UCSD-AML1 (cell line): Measurements from ENCODE around the gene EEF2K.

Source experiments
- DNase-seq: peaks from one replicate; lab custom pipeline; 2025; ENCODE audit not compliant: unreplicated experiment; lab: John Stamatoyannopoulos, UW

The EEF2K gene

DNA sequence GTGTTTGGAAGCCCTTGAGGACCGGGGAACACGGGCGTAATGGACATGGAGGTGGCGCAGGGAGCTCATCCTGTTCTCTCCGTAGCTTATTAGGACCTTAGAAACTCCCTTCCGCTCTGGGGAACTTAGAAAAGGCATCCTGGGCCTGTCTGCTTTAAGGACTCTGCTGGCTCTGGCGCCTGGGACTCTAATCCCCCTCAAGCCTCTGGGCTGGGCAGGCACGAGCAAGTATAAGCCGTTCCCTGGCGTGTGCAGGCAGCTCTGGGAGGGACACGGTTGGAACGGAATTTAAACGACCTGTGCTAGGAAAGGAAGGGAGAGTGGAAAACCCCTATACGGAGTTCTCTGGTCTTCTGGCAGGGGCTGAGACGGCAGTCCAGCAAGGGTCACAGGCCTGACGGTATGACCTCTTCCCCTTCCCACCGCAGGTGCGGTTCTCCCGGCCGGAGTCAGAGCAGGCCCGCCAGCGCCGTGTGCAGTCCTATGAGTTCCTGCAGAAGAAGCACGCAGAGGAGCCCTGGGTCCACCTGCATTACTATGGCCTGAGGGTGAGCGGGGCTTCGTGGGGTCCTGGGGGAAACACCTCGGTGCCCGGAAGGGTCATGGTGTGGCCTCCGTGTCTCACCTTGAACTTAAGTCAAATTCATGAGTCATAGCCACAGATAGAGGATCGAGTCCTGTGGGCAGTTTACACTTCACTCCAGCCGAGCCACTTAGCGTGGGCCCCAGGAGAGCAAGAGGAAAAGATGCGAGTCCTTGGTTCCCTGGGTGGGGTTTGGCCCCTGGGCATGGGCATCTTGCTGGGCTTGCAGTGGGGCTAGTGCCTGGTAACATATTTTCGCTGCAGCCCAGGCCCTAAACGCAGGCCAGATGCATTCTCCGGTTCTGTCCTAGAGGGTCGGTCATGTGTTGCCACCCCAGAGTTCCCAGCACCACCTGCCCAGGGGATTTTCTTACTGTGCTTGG, 108.9 kb downstream of the EEF2K start:
- DNase-seq: no peak

DNA sequence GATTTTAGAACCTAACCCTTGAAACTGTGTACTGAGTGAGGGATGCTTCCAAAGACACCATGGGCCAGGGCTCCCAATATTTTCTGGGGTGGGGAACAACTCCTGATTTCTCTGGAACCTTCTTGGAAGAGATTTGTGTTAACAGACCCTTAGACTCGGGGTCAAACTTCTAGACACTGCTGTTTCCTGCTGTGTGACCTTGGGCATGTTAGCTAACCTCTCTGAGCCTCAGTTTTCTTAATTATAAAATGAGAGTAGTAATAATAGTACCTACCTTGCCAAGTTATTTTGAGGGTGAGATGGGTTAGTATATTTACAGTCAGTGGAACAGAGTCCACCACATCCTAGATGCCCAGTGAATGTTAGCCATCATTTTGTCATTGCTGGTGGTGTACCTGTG, 109.9 kb downstream of the EEF2K start:
- DNase-seq: no peak

- DNase-seq: no peak
These were observed 110.3 kb downstream of the EEF2K start for GRCh38 chr16:22316411-22316811.

DNA sequence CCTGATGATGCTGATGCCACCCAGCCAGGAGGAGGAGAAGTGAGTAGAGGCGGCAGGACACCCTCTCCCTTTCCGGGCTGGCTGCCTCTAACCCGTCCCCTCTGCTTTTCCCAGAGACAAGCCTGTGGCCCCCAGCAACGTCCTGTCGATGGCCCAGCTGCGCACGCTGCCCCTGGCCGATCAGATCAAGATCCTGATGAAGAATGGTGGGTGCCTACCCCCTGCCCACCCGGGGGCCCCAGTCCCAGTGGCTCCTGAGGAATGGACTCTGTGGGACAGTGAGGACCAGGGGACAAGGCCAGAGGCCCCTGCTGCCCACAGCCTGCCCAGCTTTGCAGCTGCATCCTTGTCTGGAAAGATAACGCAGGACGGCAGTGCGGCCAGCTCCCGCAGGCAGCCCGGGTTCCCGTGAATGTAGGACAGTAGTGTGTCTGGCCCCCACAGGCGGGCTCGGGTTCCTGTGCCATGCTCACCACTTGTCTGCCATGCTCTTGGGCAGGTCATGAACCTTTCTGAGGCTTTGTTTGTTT, 111.0 kb downstream of the EEF2K start:
- no peak for DNase-seq

DNA sequence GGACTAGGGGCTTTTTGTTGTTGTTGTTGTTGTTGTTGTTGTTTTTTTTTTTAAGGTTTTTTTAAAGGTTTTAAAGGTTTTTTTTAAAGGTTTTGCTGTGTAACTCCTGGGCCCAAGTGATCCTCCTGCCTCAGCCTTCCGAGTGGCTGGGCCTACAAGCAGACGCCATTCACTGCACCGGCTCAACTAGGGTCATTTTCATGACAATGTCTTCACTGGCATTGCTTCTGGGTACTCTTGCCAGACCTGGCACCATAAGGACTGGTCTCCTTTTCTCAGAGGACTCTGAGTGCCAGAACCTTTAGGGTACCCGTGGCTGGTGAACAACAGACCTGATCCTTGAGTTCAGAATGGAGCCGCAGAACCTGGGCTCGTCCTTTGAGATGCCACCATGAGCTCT, 111.5 kb downstream of the EEF2K start:
- no peak for DNase-seq

- DNase-seq: peak; percentile 26
These were observed 112.7 kb downstream of the EEF2K start for GRCh38 chr16:22318690-22319358.

GRCh38 chr16:22320572-22321339, 114.7 kb downstream of the EEF2K start:
- no peak for DNase-seq

DNA sequence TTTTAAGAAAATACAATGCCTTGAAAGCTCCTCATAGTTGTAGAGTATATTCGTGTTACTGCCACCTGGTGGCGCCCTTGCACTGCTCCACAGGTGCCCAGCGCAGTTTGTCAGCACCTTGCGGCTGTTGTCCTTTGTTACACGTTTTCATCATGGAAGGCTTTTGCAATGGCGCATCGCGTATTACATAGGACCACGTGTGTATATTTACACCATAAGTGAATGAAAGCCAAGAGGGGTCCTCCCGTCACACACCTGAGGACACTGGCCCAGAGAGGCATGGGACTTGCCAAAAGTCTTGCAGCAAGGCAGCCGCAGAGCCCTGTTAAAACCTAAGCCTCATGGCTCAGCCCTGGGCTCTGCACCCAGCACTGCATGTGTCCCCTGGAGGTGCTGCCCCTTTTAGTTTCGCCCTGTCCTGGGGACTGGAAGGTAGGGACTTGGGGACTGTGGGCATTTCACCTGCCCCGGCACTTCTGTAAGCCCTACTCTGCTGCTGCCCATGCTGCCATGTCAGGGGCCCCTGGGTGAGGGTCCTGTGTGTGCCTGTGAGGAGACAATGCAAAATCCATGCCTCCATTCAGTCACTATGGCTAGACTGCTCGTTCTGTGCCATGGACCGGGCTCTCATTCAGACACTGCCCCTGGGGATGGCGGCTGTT, 115.4 kb downstream of the EEF2K start:
- peak; percentile 51 for DNase-seq

GRCh38 chr16:22322021-22322471, 116.0 kb downstream of the EEF2K start:
- no peak for DNase-seq

GRCh38 chr16:22322741-22323140, 116.7 kb downstream of the EEF2K start:
- no peak for DNase-seq

DNA sequence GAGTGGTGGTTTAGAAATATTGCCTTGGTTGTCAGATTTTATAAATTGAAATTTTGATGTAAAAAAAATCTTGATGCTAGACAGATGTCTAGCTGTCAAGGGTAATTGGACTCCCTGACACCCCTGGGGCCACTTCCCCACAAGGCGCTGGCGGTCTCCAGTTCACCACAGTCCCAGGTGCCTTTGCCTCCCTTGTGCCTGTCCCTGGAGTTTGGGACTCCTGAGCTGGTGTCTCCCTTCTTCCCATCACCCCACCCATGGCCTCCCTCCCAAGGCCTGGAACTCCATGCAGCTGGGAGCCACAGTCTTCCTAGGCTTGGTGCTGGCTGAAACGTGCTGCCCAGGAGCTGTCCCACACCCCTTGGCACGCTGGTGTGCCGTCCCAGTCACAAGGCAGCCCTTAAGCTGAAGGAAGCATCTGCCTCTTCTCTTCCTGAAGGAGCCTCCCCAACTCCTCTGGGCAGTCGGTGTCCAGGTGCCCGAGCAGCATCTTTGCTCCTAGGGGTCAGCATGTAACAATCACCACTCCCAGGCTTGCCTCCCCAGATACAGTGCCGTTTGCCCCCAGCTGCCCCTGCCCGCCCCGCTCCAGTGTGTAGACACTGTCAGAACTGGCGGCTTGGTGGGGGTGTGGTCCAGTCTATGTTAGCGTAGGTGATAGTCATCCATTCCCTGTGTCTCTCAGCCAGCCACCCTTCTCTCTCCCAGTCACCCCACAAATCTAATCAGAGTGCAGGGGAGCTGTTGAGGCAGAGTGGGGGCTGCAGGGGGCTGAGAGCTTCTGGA, 117.3 kb downstream of the EEF2K start:
- DNase-seq: no peak

DNA sequence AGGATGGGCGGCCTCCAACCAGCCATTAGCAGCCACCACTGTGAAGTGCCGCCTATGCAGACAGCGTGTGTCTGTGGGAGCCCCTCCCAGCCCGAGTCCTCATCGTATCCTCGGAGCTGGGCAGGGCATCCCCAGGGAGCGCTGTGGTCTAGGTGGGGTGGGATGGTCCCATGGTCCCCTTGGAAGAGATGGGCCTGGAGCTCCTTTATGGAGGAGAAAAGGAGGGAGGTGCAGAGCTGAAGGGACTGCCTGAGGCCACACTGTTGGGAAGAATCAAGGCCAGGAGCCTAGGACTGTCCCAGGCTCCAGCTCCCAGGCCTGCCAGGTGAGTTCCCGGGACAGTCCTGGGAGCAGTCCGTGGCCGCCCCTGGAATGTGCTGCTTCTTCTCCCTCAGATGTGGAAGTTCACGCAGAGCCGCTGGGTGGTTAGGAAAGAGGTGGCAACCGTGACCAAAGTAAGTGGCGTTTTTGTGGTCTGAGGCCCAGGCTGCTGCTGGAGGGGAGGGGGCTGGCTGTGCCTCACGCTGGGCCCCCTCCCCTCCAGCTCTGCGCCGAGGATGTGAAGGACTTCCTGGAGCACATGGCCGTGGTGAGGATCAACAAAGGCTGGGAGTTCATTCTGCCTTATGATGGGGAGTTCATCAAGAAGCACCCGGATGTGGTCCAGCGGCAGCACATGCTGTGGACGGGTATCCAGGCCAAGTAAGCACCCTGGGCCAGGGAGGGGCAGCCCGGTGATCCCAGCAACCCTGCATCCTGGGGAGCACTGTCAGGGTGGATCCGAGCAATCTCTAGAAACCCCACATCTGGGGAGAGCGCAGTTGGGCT, 118.1 kb downstream of the EEF2K start:
- no peak for DNase-seq

GRCh38 chr16:22324787-22325597, 118.9 kb downstream of the EEF2K start:
- DNase-seq: no peak

GRCh38 chr16:22325598-22326368, 119.7 kb downstream of the EEF2K start:
- no peak for DNase-seq

DNA sequence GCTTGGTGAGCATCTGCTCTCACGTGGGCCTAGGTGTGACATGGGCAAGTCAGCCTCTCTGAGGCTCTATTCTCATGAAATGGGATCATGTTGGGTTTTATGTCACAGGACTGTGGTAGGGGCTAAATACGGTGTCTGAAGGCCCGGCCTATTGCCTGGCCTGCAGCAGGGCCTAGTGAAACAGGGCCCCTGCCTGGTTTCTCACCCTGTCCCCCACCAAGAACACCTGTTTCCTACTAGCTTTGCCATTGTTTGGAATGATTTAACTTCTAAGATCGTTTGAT, 120.2 kb downstream of the EEF2K start:
- no peak for DNase-seq

DNA sequence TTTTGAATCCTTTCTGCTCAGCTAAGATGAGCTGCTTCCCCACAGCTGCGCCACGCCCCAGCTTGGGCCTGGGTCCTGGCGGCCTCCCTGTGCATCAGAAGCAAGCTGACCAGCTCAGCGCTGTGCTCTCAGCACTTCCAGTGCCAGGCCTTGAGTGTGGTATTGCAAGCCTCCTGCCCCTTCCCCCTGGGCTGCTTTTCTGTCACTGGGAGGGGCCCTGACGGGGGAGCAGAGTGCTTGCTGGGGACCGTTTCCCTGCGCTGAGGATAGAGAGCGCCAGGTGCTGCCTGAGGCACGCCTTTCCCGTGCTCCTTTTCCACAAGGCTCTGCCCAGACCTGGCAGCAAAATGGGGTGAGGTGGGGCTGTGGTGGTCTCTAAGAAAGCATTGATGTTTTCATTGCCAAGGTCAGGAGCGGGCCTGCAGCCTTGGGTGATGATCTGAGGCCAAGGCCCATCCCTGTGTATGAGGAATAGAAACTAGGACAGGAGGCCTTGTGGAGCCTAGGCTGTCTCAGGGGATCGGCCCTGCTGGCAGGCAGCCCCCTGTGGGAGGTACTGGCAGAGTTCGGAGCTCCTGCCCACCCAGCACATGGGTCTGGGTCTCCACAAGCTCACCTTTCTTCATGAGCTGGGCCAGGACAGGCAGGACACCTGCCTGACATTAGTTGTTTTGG, 120.8 kb downstream of the EEF2K start:
- no peak for DNase-seq

- no peak for DNase-seq
These were observed 121.3 kb downstream of the EEF2K start for GRCh38 chr16:22327446-22327775.
